ENCODE measurements around the gene FOXC2.
A peak's percentile ranks its signal among the peaks of the same experiment; 100 is the strongest.

The FOXC2 gene

DNA sequence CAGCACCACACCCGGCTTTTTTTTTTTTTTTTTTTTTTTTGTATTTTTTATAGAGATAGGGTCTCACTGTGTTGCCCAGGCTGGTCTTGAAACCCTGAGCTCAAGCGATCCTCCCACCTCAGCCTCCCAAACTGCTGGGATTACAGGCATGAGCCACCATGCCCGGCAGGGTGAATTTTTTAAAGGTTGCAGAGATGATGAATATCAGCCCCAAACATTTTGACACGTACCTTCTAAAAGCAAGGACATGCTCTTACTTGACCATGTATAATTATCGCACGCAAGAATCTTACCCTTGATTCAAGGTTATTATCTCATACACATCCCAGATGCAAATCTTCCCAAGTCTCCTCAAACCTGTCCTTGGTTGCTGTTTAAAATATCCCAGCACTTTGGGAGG is 4.3 kb upstream of the FOXC2 start:
- no peak for DNase-seq (ENCODE audit: low read depth)
- no peak overlapping the region for H3K4me3 ChIP-seq (ENCODE audit: control insufficient read depth, low read depth, low read length)
- TF ChIP-seq, protein P1, sequence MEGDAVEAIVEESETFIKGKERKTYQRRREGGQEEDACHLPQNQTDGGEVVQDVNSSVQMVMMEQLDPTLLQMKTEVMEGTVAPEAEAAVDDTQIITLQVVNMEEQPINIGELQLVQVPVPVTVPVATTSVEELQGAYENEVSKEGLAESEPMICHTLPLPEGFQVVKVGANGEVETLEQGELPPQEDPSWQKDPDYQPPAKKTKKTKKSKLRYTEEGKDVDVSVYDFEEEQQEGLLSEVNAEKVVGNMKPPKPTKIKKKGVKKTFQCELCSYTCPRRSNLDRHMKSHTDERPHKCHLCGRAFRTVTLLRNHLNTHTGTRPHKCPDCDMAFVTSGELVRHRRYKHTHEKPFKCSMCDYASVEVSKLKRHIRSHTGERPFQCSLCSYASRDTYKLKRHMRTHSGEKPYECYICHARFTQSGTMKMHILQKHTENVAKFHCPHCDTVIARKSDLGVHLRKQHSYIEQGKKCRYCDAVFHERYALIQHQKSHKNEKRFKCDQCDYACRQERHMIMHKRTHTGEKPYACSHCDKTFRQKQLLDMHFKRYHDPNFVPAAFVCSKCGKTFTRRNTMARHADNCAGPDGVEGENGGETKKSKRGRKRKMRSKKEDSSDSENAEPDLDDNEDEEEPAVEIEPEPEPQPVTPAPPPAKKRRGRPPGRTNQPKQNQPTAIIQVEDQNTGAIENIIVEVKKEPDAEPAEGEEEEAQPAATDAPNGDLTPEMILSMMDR (conservative IDR thresholded peaks at IDR 0.05; ENCODE audit: control insufficient read depth, insufficient read depth, low read depth, low read length), result no peak

DNA sequence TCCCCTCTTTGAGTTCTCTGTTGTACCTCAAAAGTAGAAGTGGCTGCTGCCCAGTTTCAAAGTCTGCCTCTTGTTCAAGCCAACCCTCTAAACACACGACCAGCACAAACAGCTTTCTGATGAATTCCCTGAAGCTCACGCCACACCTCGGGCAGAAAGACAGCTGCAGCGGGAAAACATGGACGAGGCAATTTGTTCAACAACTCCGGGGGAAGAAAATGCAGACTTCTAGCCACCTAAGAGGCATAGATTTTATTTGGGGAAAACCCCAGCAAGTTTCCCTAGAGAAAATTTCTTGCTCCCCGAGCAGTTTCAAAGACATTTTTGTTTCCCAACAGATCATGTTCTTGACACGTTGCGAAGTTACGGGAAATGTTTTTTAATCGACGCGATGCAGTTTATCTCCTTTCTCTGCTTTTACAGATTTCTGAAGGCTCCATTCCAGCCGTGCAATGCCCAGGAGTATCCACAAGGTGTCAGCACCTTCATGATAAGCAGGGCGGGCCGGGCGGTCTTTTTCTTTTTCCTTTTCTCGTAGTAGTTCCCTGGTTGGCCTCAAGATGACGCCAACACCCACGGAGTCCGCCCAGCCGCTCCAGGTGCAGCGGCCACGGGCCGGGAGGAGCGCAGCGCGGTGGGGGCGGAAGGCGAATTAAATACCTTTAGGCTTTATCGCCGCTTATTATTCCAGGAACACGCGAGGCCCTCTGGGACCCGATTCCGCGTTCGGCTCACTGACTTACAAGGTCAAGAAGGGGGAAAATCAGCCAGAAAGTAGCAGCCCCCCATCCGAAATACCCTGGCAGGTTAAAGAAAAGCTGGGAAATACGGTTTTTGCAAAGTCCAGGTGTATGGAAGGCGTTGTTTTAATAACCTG is 2.9 kb upstream of the FOXC2 start:
- DNase-seq (ENCODE audit: low read depth), result peak; percentile 88
- H3K4me3 ChIP-seq (ENCODE audit: control insufficient read depth, low read depth, low read length), result peak overlapping the region; percentile 24
- TF ChIP-seq, protein P1 (conservative IDR thresholded peaks at IDR 0.05; ENCODE audit: control insufficient read depth, insufficient read depth, low read depth, low read length), result peak; percentile 99

DNA sequence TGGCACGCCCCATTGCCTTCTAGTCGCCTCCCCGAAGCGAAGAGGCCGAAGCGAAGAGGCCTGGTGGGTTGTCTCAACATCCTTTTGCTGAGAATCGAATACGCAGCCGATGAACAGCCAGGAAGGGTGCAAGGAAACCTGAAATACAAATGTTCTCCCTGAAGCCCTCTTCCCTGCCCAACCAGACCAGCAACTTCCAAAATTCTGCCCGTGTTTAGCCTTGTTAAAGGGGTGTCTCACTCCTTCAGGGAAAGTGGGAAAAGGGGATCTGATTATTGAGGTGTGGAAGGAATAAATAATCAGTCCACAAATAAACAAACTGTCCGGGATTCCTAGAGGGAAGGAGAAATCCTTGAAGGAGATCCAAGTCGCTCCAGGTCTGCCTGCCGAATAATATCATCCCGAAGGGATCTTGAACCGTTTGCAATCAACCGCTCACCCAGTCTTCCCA is 1.4 kb upstream of the FOXC2 start:
- DNase-seq (ENCODE audit: low read depth), result no peak
- TF ChIP-seq, protein P1 (conservative IDR thresholded peaks at IDR 0.05; ENCODE audit: control insufficient read depth, insufficient read depth, low read depth, low read length), result no peak
- H3K4me3 ChIP-seq (ENCODE audit: control insufficient read depth, low read depth, low read length), result peak overlapping the region; percentile 1

DNA sequence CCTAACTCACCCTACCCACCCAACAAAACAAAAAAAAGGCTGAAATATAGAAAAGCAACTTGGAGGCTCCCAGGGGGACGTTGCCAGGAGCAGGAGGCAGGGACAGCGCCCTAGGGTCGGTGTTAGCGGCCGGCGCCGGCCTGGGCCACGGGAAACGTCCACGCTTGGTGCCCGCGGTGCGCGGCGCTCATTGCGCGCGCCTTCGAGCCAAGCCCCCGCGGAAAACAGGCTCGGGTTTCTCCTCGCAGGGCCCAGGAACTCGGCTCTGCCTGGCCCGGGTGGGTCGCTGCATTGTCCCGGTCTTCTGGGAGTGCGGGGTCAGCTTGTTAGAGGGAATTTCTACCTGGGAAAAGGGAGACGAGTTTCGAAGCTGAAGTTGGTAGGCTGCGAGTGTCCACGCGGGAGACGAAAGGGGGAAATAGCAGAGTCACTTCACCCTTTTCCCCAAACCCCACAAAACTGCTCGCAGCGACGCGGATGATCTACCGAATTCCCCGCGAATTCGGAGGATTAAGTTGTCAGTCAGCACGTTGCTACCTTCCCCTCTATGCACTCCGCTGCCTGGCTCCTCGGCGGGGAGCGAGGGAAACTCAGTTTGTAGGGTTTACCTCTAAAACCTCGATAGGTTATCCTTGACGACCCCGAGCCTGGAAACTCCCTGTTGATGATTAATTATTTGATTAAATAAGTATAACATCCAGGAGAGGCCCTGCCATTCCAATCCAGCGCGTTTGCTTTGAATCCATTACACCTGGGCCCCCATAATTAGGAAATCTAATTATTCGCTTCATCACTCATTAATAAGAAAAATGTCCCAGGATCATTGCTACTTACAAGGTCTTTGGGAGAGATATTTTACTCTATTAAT is 751 bp upstream of the FOXC2 start:
- TF ChIP-seq, protein P1 (conservative IDR thresholded peaks at IDR 0.05; ENCODE audit: control insufficient read depth, insufficient read depth, low read depth, low read length), result no peak
- DNase-seq (ENCODE audit: low read depth), result no peak
- peak overlapping the region; percentile 47 for H3K4me3 ChIP-seq (ENCODE audit: control insufficient read depth, low read depth, low read length)

DNA sequence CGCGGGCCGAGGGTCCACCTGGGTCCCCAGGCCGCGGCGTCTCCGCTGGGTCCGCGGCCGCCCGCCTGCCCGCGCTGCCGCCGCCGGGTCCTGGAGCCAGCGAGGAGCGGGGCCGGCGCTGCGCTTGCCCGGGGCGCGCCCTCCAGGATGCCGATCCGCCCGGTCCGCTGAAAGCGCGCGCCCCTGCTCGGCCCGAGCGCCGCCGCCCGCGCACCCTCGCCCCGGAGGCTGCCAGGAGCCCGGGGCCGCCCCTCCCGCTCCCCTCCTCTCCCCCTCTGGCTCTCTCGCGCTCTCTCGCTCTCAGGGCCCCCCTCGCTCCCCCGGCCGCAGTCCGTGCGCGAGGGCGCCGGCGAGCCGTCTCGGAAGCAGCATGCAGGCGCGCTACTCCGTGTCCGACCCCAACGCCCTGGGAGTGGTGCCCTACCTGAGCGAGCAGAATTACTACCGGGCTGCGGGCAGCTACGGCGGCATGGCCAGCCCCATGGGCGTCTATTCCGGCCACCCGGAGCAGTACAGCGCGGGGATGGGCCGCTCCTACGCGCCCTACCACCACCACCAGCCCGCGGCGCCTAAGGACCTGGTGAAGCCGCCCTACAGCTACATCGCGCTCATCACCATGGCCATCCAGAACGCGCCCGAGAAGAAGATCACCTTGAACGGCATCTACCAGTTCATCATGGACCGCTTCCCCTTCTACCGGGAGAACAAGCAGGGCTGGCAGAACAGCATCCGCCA is 504 bp downstream of the FOXC2 start:
- TF ChIP-seq, protein P1 (conservative IDR thresholded peaks at IDR 0.05; ENCODE audit: control insufficient read depth, insufficient read depth, low read depth, low read length), result no peak
- DNase-seq (ENCODE audit: low read depth), result peak; percentile 61
- peak overlapping the region; percentile 87 for H3K4me3 ChIP-seq (ENCODE audit: control insufficient read depth, low read depth, low read length)

Measured in fibroblast of mammary gland (primary cell).